CD4-positive, alpha-beta T cell (primary cell): ENCODE data around the gene FGF5. TPM values are rescaled to one million over a fixed set of nuclear protein-coding genes. Genes with fewer than 3 reads are reported as not detected.

Source experiments
- ATAC-seq: fragments of 200-7000 bp; cut with Tn5 transposase; one replicate; pipeline ENCODE4 v1.10.0; 2022; ENCODE audit warnings: mild to moderate bottlenecking; ENCODE audit not compliant: poor library complexity
- CTCF ChIA-PET: fragments of 350-600 bp; sonication (Branson Sonifier 250); formaldehyde crosslinking; loops from one replicate; lab custom pipeline; 2021; ENCODE audit warnings: antibody characterized with exemption, inconsistent platforms; lab: Charles Lee
- POLR2A ChIA-PET: fragments of 350-600 bp; sonication (Branson Sonifier 250); formaldehyde crosslinking; loops from one replicate; lab custom pipeline; 2021; ENCODE audit warnings: antibody characterized with exemption, inconsistent platforms; lab: Charles Lee
- DNase-seq, 14 experiments: peaks; one replicate each; pipeline ENCODE4 v3.0.0-alpha.2; 2013 to 2020; ENCODE audit warnings: mixed read lengths in 2 of 14
- H3K27ac ChIP-seq, 2 donors: one replicate each; pipeline versions ENCODE4 v1.5.1 to v1.7.0; 2013; ENCODE audit warnings: low read length in 2 of 2, low read depth in 1 of 2, mild to moderate bottlenecking in 1 of 2
- H3K27me3 ChIP-seq, 2 experiments: 1 replicate in 1 of 2; 2 replicates in 1 of 2; pipeline versions ENCODE4 v1.6.1 to v1.7.0; 2013; ENCODE audit warnings: low read length in 2 of 2, control low read depth in 1 of 2, mild to moderate bottlenecking in 1 of 2, moderate library complexity in 1 of 2; ENCODE audit not compliant: insufficient read depth in 2 of 2, control insufficient read depth in 1 of 2
- H3K36me3 ChIP-seq: one replicate; pipeline ENCODE4 v1.6.1; 2013; ENCODE audit warnings: low read length, control low read depth; ENCODE audit not compliant: insufficient read depth
- H3K4me1 ChIP-seq: one replicate; pipeline ENCODE4 v1.6.1; 2013; ENCODE audit warnings: low read length, control low read depth; ENCODE audit not compliant: insufficient read depth
- H3K4me3 ChIP-seq: one replicate; pipeline ENCODE4 v1.5.1; 2013; ENCODE audit warnings: mild to moderate bottlenecking, low read length, moderate library complexity
- H3K9me3 ChIP-seq, 2 experiments: 1 replicate in 1 of 2; 2 replicates in 1 of 2; pipeline versions ENCODE4 v1.6.1 to v1.7.0; 2013; ENCODE audit warnings: low read length in 2 of 2, mild to moderate bottlenecking in 2 of 2, control low read depth in 1 of 2, moderate library complexity in 1 of 2; ENCODE audit not compliant: control insufficient read depth in 1 of 2, insufficient read depth in 1 of 2
- H3K27ac Mint-ChIP-seq: one replicate; pipeline ENCODE4 v1.8.0; 2020; ENCODE audit warnings: mixed read lengths
- H3K27me3 Mint-ChIP-seq: one replicate; pipeline ENCODE4 v1.8.0; 2021; ENCODE audit warnings: mixed read lengths
- H3K36me3 Mint-ChIP-seq: one replicate; pipeline ENCODE4 v1.8.0; 2021; ENCODE audit warnings: low read depth, mixed read lengths
- H3K4me1 Mint-ChIP-seq: one replicate; pipeline ENCODE4 v1.8.0; 2021; ENCODE audit warnings: low read depth, mixed read lengths
- H3K4me3 Mint-ChIP-seq: one replicate; pipeline ENCODE4 v1.8.0; 2020; ENCODE audit warnings: mild to moderate bottlenecking, mixed read lengths
- H3K9me3 Mint-ChIP-seq: one replicate; pipeline ENCODE4 v1.8.0; 2020; ENCODE audit warnings: mixed read lengths
- intact Hi-C, 2 experiments: fragments of 100-400 bp; cut with DNase I in 1 of 2; cut with micrococcal nuclease in 1 of 2; formaldehyde crosslinking; loops; one replicate each; pipeline versions ENCODE4 v1.15.1 to v1.9.0; 2023 to 2025; cut with DNase I, micrococcal nuclease
- total RNA-seq, 174 experiments: library from RNA in 2 of 174; stranded (reverse) in 2 of 174; gene quantifications; one replicate each; pipeline ENCODE4 v1.2.3 and lab custom pipeline; 2021 to 2026
- TF ChIP-seq, protein P1 (sequence below): fragments of 200-600 bp; IDR thresholded peaks from one replicate; pipeline ENCODE4 v1.8.0; 2022; ENCODE audit warnings: antibody characterized with exemption, mild to moderate bottlenecking

FGF5 gene
- total RNA-seq, 2 experiments from 2014 or later: 0.05 to 0.06 TPM

DNA sequence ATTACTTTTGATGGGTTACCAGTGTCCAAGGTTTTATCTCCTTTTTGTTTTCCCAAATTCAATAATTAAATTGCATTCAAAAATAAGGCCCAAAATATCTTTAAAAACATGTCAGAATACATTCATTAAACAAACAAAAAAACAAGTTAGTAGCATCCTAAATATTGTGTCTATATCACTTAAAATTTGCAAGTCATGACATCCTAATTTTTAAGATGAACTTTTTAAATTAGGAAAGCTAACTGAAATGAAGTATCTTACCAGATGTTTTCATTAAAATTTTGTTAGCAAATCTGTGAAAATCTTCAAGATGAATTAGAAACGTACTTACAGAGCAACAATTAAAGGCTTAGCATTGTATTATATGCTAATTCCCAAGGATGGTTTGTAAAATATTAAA lies 68.1 kb downstream of the FGF5 start:
- no peak for ATAC-seq

DNA sequence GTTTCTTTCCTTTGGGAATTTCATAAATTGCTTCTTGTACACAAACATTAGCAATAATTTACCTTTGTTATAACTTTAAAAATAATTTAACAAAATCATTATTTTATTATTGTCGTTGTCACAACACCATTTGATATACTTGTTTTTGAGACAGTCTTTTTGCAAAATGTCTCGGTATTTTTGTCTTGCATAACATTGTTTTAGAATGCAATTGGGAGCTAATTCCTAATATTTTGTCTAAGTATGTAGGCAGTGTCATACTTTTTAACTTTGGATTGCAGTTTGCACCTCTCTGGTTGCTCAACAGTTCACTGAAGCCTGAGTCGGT lies 68.7 kb downstream of the FGF5 start:
- Mint-ChIP-seq H3K27ac (no peak overlapping the region), H3K4me1 (peaks cover 14% of the 10 kb centered on the region), H3K36me3 (no peaks in the 10 kb centered on the region), H3K9me3 (no peaks in the 10 kb centered on the region), H3K27me3 (peaks cover 30% of the 10 kb centered on the region), H3K4me3 (peak overlapping the region; percentile 92)
- ChIA-PET POLR2A (interaction anchor here (0.9 kb wide), 1 partner anchor 9 kb away, joined by 3 read pairs; no protein-coding TSS in a partner anchor), CTCF (no interaction called here)
- H3K27me3 ChIP-seq: peaks cover 22 to 39% of the 10 kb centered on the region in 2 experiments
- H3K4me1 ChIP-seq: peaks cover 13% of the 10 kb centered on the region
- H3K27ac ChIP-seq: no peak overlapping the region
- intact Hi-C loops: loop anchor here in 1 of 2 experiments (10.0 kb wide), 1 partner anchor 1380 kb away; no protein-coding TSS in a partner anchor
- TF ChIP-seq, protein P1, sequence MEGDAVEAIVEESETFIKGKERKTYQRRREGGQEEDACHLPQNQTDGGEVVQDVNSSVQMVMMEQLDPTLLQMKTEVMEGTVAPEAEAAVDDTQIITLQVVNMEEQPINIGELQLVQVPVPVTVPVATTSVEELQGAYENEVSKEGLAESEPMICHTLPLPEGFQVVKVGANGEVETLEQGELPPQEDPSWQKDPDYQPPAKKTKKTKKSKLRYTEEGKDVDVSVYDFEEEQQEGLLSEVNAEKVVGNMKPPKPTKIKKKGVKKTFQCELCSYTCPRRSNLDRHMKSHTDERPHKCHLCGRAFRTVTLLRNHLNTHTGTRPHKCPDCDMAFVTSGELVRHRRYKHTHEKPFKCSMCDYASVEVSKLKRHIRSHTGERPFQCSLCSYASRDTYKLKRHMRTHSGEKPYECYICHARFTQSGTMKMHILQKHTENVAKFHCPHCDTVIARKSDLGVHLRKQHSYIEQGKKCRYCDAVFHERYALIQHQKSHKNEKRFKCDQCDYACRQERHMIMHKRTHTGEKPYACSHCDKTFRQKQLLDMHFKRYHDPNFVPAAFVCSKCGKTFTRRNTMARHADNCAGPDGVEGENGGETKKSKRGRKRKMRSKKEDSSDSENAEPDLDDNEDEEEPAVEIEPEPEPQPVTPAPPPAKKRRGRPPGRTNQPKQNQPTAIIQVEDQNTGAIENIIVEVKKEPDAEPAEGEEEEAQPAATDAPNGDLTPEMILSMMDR: no peak
- peaks cover 0 to 6% of the 10 kb centered on the region in 2 experiments for H3K9me3 ChIP-seq
- H3K4me3 ChIP-seq: peak overlapping the region; percentile 54
- DNase-seq: no peak
- H3K36me3 ChIP-seq: no peaks in the 10 kb centered on the region
- ATAC-seq: no peak

More for the DNA sequence above, 68.1 kb downstream of the FGF5 start:
- no peak overlapping the region for H3K4me3 ChIP-seq
- Mint-ChIP-seq H3K27me3 (peaks cover 30% of the 10 kb centered on the region), H3K4me1 (peaks cover 14% of the 10 kb centered on the region), H3K9me3 (no peaks in the 10 kb centered on the region), H3K4me3 (no peak overlapping the region), H3K36me3 (no peaks in the 10 kb centered on the region), H3K27ac (no peak overlapping the region)
- peaks cover 0 to 5% of the 10 kb centered on the region in 2 experiments for H3K9me3 ChIP-seq
- POLR2A ChIA-PET: no interaction called here
- peaks cover 13% of the 10 kb centered on the region for H3K4me1 ChIP-seq
- CTCF ChIA-PET: no interaction called here
- TF ChIP-seq, protein P1: no peak
- intact Hi-C loops: loop anchor here in 1 of 2 experiments (10.0 kb wide), 1 partner anchor 1380 kb away; no protein-coding TSS in a partner anchor
- H3K27me3 ChIP-seq: peaks cover 20 to 42% of the 10 kb centered on the region in 2 experiments
- no peak for DNase-seq
- H3K36me3 ChIP-seq: no peaks in the 10 kb centered on the region
- H3K27ac ChIP-seq: no peak overlapping the region

DNA sequence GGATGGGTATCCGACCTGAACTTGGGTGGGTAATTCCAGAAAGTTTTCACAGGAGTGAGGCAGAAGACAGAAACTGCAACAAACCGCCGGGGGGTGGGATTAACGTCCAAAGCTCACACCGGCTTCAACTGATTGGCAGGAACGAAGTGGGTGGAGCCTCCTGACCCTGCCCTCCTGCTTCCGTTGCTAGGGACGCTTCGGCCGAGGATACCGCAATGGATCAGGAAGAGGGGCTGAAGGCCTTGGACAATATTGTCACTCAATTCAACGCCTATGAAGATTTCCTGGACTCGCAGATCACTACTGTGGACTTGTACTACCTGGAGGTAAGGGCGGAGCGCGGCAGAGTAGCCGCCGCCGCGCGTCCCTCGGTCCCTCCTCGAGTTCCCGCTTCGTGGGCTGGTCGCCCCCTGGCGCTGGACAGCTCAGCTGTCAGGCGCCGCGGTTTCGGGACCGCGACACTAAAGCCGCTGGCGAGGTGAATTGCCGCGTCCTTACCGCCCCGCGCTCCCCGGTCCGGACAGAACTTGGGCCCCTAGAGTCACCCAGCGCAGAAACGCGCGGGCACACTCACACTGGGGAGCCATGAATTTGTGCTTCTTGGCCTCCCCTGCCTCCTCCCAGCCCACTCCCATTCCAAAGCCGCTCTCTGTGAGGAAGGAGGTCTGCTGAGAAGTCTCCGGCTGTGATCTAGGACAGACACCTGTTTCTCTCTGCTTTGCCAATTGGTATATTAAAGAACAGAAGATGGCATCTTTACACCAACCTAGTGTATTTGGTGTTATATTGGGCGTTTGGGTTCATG lies 69.3 kb downstream of the FGF5 start, which contains the start of gene CFAP299:
CFAP299 (plus strand) TSS at position 177 of the 805 bp plus-strand sequence.
- Mint-ChIP-seq H3K27ac (no peak within 1 kb of the TSS), H3K4me1 (peaks cover 14% of the 10 kb centered on the region), H3K4me3 (peak within 1 kb of the TSS; percentile 92), H3K9me3 (no peaks in the 10 kb centered on the region), H3K27me3 (peaks cover 30% of the 10 kb centered on the region), H3K36me3 (no peaks in the 10 kb centered on the region)
- TF ChIP-seq, protein P1: no peak
- ChIA-PET CTCF (no interaction called here), POLR2A (interaction anchor here (0.9 kb wide), 1 partner anchor 9 kb away, joined by 3 read pairs; no protein-coding TSS in a partner anchor)
- Histone ChIP-seq H3K36me3 (no peaks in the 10 kb centered on the region), H3K27ac (no peak within 1 kb of the TSS), H3K4me3 (peak within 1 kb of the TSS; percentile 54), H3K27me3 (peaks cover 24 to 36% of the 10 kb centered on the region in 2 experiments), H3K9me3 (peaks cover 0 to 11% of the 10 kb centered on the region in 2 experiments), H3K4me1 (peaks cover 13% of the 10 kb centered on the region)
- peak in 11 of 14 experiments; percentile 5 to 73 (median 39) for DNase-seq
- intact Hi-C loops: loop anchor here in 1 of 2 experiments (10.0 kb wide), 1 partner anchor 1381 kb away; no protein-coding TSS in a partner anchor
- ATAC-seq: peak; percentile 66
